Testis (tissue), 3 donors: ENCODE results near the gene AXDND1. TPM values are rescaled to one million over a fixed set of nuclear protein-coding genes. Genes with fewer than 3 reads are reported as not detected.
A peak's percentile ranks its signal among the peaks of the same experiment; 100 is the strongest.

Experiments used
- DNase-seq: peaks from one replicate; pipeline ENCODE4 v3.0.0-alpha.2; 2019
- H3K27ac ChIP-seq, 2 donors: fragments of 200-600 bp; sonication (generic); one replicate each; pipeline ENCODE4 v1.5.1; 2019
- H3K27me3 ChIP-seq: fragments of 200-600 bp; sonication (generic); one replicate; pipeline ENCODE4 v1.5.1; 2019
- H3K36me3 ChIP-seq: fragments of 200-600 bp; sonication (generic); one replicate; pipeline ENCODE4 v1.5.1; 2017; ENCODE audit warnings: low read depth; ENCODE audit errors: missing control alignments
- H3K4me1 ChIP-seq: fragments of 200-600 bp; sonication (generic); one replicate; pipeline ENCODE4 v1.5.1; 2019
- H3K4me3 ChIP-seq, 2 donors: fragments of 200-600 bp; sonication (generic); one replicate each; pipeline ENCODE4 v1.5.1; 2017 to 2019
- H3K9me3 ChIP-seq: fragments of 200-600 bp; sonication (generic); one replicate; pipeline ENCODE4 v1.5.1; 2017
- POLR2A ChIP-seq: fragments of 450-650 bp; IDR thresholded peaks from one replicate; pipeline ENCODE4 v1.6.1; 2017; ENCODE audit warnings: antibody characterized with exemption, mild to moderate bottlenecking, moderate library complexity
- WGBS, 2 donors: methylation state at CpG; one replicate each; pipeline ENCODE4 v1.1.5; 2018; 5-methylcytosine and 5-hydroxymethylcytosine counted together
- intact Hi-C: fragments of 100-400 bp; cut with DNase I; formaldehyde crosslinking; loops from one replicate; pipeline ENCODE4 v1.15.1; 2023; ENCODE audit warnings: low total_unique reads
- polyA plus RNA-seq: library from polyadenylated mRNA; stranded (reverse); fragments of 350-450 nt; fragmentation: Illumina TruSeq; extraction: RNeasy Lipid Tissue Mini Kit (QIAGEN cat#74804); gene quantifications from one replicate; pipeline ENCODE4 v1.2.3, GENCODE V29; 2014; ENCODE audit warnings: low read depth, low replicate concordance; ENCODE audit not compliant: insufficient read depth
- small RNA-seq, 2 donors: library from RNA; depleted of rRNA; stranded (forward); fragments of <200 nt; gene quantifications; one replicate each; pipeline ENCODE3, GENCODE V24; 2016
- total RNA-seq, 2 donors: library from RNA; depleted of rRNA; stranded (reverse); fragments of >200 nt; gene quantifications; one replicate each; pipeline ENCODE4 v1.2.3, GENCODE V29; 2016
- TF ChIP-seq, protein P1 (sequence below), 3 experiments: fragments of 450-650 bp in 2 of 3; fragments of 200-600 bp in 1 of 3; sonication (generic) in 1 of 3; IDR thresholded peaks; one replicate each; pipeline ENCODE4 v1.5.1; 2016 to 2019; ENCODE audit warnings: antibody characterized with exemption in 3 of 3, mild to moderate bottlenecking in 2 of 3, moderate library complexity in 1 of 3

AXDND1 gene
- total and polyA plus RNA-seq, 3 donors from 2014 or later = 21.4 to 58.3 (median 31.5) TPM

DNA sequence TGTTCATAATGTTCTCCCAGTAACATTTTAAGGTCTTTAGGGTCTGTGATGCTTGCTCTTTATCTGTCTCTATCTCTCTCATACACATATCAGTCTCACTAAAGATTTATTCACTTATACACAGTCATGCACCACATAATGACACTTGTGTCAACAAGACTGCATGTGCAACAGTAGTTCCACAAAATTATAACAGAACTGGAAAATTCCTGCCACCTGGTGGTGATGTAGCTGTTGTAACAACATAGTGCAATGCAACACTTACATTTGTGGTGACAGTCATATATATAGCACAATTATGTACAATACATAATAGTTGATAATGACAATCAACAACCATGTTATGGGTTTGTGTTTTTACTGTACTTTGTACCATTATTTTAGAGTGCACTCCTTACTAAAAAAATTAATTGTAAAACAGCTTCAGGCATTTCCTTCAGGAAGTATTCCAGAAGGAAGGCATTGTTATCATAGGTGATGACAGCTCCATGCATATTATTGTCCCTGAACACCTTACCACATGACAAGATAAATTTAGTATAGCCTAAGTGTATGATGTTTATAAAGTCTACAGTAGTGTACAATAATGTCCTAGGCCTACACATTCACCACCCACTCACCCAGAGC, 234.0 kb downstream of the AXDND1 start:
- Histone ChIP-seq H3K27ac (no peak overlapping the region), H3K9me3 (no peaks in the 10 kb centered on the region), H3K36me3 (no peaks in the 10 kb centered on the region), H3K4me3 (no peak overlapping the region), H3K27me3 (no peaks in the 10 kb centered on the region), H3K4me1 (no peaks in the 10 kb centered on the region)
- no peak for TF ChIP-seq POLR2A
- TF ChIP-seq, protein P1, sequence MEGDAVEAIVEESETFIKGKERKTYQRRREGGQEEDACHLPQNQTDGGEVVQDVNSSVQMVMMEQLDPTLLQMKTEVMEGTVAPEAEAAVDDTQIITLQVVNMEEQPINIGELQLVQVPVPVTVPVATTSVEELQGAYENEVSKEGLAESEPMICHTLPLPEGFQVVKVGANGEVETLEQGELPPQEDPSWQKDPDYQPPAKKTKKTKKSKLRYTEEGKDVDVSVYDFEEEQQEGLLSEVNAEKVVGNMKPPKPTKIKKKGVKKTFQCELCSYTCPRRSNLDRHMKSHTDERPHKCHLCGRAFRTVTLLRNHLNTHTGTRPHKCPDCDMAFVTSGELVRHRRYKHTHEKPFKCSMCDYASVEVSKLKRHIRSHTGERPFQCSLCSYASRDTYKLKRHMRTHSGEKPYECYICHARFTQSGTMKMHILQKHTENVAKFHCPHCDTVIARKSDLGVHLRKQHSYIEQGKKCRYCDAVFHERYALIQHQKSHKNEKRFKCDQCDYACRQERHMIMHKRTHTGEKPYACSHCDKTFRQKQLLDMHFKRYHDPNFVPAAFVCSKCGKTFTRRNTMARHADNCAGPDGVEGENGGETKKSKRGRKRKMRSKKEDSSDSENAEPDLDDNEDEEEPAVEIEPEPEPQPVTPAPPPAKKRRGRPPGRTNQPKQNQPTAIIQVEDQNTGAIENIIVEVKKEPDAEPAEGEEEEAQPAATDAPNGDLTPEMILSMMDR (IDR thresholded peaks at IDR 0.05) = peak in 2 of 3 experiments; percentile 12 to 38
- intact Hi-C loops = no loop called here
- peak; percentile 41 for DNase-seq

DNA sequence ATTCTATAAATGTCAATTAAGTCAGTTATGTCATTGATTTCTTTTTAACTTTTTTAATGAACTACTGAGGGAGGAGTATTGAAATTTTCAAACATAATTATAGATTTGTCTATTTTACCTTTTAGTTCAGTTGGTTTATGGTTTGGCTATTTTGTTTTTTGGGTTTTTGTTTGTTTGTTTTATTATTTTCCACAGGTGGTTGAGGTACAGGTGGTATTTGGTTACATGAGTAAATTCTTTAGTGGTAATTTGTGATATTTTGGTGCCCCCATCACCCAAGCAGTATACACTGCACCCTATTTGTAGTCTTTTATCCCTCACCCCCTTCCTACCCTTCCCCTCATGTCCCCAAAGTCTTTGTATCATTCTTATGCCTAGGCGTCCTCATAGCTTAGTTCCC, 235.3 kb downstream of the AXDND1 start:
- intact Hi-C loops = no loop called here
- H3K4me3 ChIP-seq = no peak overlapping the region
- H3K27ac ChIP-seq = no peak overlapping the region
- H3K27me3 ChIP-seq = no peaks in the 10 kb centered on the region
- 86 to 89% methylated on average over 1 of the region's 1 CpG for WGBS, 2 donors
- no peaks in the 10 kb centered on the region for H3K4me1 ChIP-seq
- TF ChIP-seq, protein P1 (IDR thresholded peaks at IDR 0.05) = no peak
- no peak for TF ChIP-seq POLR2A
- DNase-seq = no peak
- no peaks in the 10 kb centered on the region for H3K36me3 ChIP-seq
- H3K9me3 ChIP-seq = no peaks in the 10 kb centered on the region

Small RNA genes within 50 kb of the gene (small RNA-seq; reads per million reads assigned to genes)
- gene MEF2AP1 (0 reads per million in 2 donors), gene RNU5F-2P (0 reads per million in 2 donors)

Other genes with a start within 250 kb of the AXDND1 start
- gene ABL2, start 136.3 kb upstream of the AXDND1 start, total RNA-seq = 10 to 100 TPM; 21.9 to 22.9 TPM
- 12.4 TPM for gene ABL2, start 136.3 kb upstream of the AXDND1 start, polyA plus RNA-seq
- 10 to 100 TPM; 24.1 to 25.5 TPM for gene SOAT1, start 72.2 kb upstream of the AXDND1 start, total RNA-seq
- gene SOAT1, start 72.2 kb upstream of the AXDND1 start, polyA plus RNA-seq = 22.5 TPM
- 1 to 10 TPM in 1 of 2 donors, under 1 TPM in 1; 0.37 to 1.1 TPM for gene NPHS2, start 210.0 kb downstream of the AXDND1 start, total RNA-seq
- 0.83 TPM for gene NPHS2, start 210.0 kb downstream of the AXDND1 start, polyA plus RNA-seq
- gene TDRD5, start 225.9 kb downstream of the AXDND1 start, total RNA-seq = 10 to 100 TPM; 26.1 to 30.5 TPM
- gene TDRD5, start 225.9 kb downstream of the AXDND1 start, polyA plus RNA-seq = 52.2 TPM